BE2C (cell line): ENCODE measurements around the gene MINAR1.

Experiments used
- DNase-seq: peaks from one replicate; pipeline ENCODE4 v3.0.0-alpha.2; 2020
- H3K27me3 ChIP-seq: fragments of 250-450 bp; sonication (Bioruptor Pico); 2 replicates; pipeline ENCODE4 v1.5.1; 2020; ENCODE audit warnings: mild to moderate bottlenecking
- H3K36me3 ChIP-seq: fragments of 250-450 bp; sonication (Bioruptor Pico); 2 replicates; pipeline ENCODE4 v1.5.1; 2020; ENCODE audit warnings: mild to moderate bottlenecking
- H3K4me1 ChIP-seq: fragments of 250-450 bp; sonication (Bioruptor Pico); 2 replicates; pipeline ENCODE4 v1.5.1; 2020
- H3K4me3 ChIP-seq: 2 replicates; pipeline ENCODE4 v1.5.1; 2011; ENCODE audit warnings: low read depth, low read length
- H3K9me3 ChIP-seq: fragments of 250-450 bp; sonication (Bioruptor Pico); 2 replicates; pipeline ENCODE4 v1.5.1; 2020
- TF ChIP-seq, protein P1 (sequence below): IDR thresholded peaks from 2 replicates; pipeline ENCODE4 v1.5.1; 2012; ENCODE audit warnings: mild to moderate bottlenecking, low read depth, low read length

The MINAR1 gene

DNA sequence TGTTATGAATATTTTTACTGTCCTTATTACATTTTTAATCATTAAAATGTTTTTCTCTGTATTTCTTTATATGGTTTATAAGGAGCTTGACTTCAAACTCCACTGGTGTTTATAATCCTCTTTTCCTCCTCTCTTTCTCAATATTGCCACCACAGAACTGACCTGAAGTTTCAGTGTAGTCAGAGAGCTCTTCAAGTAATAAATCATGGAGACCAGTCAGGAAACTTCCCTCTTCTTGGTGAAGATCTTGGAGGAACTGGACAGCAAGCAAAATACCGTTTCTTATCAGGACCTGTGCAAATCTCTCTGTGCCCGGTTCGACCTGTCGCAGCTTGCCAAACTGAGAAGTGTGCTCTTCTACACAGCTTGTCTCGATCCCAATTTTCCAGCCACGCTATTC is 23.8 kb downstream of the MINAR1 start:
- Histone ChIP-seq H3K4me1 (no peaks in the 10 kb centered on the region), H3K9me3 (no peaks in the 10 kb centered on the region; the same call in 1 of the 2 replicates), H3K27me3 (no peaks in the 10 kb centered on the region), H3K36me3 (no peaks in the 10 kb centered on the region; the same call in none of the 2 replicates), H3K4me3 (no peak overlapping the region)
- TF ChIP-seq, protein P1, sequence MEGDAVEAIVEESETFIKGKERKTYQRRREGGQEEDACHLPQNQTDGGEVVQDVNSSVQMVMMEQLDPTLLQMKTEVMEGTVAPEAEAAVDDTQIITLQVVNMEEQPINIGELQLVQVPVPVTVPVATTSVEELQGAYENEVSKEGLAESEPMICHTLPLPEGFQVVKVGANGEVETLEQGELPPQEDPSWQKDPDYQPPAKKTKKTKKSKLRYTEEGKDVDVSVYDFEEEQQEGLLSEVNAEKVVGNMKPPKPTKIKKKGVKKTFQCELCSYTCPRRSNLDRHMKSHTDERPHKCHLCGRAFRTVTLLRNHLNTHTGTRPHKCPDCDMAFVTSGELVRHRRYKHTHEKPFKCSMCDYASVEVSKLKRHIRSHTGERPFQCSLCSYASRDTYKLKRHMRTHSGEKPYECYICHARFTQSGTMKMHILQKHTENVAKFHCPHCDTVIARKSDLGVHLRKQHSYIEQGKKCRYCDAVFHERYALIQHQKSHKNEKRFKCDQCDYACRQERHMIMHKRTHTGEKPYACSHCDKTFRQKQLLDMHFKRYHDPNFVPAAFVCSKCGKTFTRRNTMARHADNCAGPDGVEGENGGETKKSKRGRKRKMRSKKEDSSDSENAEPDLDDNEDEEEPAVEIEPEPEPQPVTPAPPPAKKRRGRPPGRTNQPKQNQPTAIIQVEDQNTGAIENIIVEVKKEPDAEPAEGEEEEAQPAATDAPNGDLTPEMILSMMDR, result no peak
- no peak for DNase-seq

DNA sequence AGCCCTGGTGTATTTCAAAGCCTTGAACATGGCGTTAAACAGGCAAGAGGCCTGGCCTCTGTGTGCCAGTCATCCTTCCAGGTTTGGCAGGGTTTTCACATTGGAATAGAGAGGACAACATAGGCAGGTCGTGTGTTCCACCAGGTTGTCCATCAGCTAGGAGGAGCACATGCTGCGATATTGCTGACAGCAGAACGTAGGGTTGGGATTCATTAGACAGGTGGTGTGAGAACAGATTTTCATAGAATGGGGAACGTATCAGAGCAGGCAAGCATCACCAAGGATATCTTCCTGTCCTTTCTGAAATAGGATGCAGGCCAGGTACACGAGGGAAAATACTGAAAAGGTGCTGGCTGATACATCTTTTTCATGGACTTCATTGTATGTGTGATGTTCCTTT is 26.4 kb downstream of the MINAR1 start:
- Histone ChIP-seq H3K36me3 (no peaks in the 10 kb centered on the region; the same call in none of the 2 replicates), H3K27me3 (no peaks in the 10 kb centered on the region), H3K4me1 (no peaks in the 10 kb centered on the region), H3K4me3 (no peak overlapping the region), H3K9me3 (no peaks in the 10 kb centered on the region; the same call in 1 of the 2 replicates)
- TF ChIP-seq, protein P1, result no peak
- no peak for DNase-seq

DNA sequence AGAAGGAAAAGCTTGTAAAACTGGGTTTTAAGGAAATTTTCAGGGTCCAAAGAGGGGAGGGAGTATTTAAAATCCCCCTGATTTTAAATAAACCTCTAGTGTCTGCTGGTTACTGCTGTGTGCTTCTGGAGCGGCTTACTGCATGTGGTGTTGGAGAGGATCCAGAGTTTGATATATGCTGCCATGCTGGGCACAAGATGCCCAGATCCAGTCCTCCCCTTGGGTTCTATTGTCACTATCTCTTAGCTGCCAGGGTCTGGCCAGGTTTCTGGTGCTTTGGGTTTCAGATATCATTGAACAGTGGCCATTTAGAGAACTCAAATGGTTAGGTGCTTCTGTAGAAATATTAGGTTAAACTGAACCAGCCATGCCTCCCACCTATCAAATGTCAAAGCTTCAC is 27.5 kb downstream of the MINAR1 start:
- no peak overlapping the region for H3K4me3 ChIP-seq
- no peaks in the 10 kb centered on the region for H3K4me1 ChIP-seq
- DNase-seq, result no peak
- no peaks in the 10 kb centered on the region; the same call in none of the 2 replicates for H3K36me3 ChIP-seq
- no peaks in the 10 kb centered on the region for H3K27me3 ChIP-seq
- H3K9me3 ChIP-seq, result no peaks in the 10 kb centered on the region; the same call in 1 of the 2 replicates
- TF ChIP-seq, protein P1, result no peak

DNA sequence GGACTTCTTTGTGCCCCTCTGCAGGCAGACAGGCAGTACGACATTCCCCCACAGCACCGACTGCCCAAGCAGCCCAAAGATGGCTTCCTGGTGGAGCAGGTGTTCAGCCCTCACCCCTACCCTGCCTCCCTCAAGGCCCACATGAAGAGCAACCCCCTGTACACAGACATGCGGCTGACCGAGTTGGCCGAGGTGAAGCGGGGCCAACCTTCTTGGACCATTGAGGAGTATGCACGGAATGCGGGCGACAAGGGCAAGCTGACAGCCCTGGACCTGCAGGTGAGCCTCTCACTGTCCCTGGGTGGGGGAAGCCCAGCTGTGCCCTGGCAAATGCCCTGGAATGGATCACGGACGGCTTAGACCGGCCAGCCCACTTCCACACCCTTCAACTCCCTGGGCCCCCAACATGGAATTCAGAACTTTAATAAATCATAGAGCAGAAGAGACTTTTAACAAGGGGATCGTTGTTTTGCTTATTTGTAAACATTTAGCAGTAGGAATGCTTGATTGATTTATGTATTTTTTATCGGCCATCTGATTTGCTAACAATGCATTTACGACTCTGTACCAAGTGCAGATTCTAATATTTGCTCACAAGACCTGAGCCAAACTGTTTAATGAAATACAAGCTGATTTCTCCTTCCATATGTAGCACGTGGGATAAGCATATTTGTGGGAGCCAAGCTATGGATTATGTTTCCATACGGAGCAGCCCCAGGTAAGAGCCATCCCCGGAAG is 31.1 kb downstream of the MINAR1 start:
- no peaks in the 10 kb centered on the region for H3K9me3 ChIP-seq
- H3K36me3 ChIP-seq, result no peaks in the 10 kb centered on the region; the same call in 1 of the 2 replicates
- no peaks in the 10 kb centered on the region for H3K27me3 ChIP-seq
- H3K4me3 ChIP-seq, result no peak overlapping the region
- TF ChIP-seq, protein P1, result no peak
- DNase-seq, result no peak
- H3K4me1 ChIP-seq, result no peaks in the 10 kb centered on the region

DNA sequence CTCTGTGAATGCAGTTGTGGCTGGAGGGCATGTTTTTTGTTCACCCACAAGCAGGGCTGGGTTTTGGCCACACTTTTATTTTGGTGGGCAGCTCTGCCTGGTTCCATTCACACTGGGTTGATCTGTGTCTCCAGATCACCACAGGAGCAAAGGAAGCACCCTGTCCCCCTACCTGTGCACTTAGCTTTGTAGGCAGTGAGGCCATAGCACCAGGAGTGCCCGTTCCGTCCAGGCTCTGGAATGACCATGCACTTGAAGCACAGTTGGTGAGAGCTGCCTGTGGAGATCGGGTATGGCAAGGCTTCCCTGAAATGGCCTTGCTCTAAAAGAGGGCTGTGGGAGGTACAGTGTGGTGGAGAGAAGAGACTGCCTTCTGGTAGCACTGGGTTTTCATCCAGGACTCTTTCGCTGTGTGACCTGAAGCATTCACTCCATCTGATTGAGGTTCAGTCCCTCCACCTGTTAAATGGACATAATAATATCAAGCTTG is 31.7 kb downstream of the MINAR1 start:
- Histone ChIP-seq H3K4me1 (no peaks in the 10 kb centered on the region), H3K9me3 (no peaks in the 10 kb centered on the region), H3K27me3 (no peaks in the 10 kb centered on the region), H3K4me3 (no peak overlapping the region), H3K36me3 (no peaks in the 10 kb centered on the region; the same call in 1 of the 2 replicates)
- DNase-seq, result no peak
- TF ChIP-seq, protein P1, result no peak

DNA sequence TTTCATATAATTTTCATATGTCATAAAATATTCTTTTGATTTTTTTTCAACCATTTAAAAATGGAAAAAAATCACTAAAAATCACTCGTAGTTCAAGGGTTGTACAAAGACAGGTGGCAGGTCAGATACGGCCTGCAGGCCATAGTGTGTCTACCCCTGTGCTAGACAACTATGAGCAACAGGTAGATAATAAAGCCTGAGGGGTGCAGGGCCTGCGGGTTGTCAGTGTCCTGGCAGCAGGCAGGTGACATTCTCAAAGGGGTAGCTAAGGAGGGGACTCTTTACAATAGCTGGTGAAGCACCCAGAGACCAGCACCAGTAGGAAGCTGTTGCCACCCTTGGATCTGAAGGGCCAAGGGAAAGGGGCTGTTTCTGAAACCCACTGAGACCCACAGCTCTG is 34.4 kb downstream of the MINAR1 start:
- no peaks in the 10 kb centered on the region for H3K27me3 ChIP-seq
- TF ChIP-seq, protein P1, result no peak

More for the DNA sequence above, 34.4 kb downstream of the MINAR1 start:
- H3K4me1 ChIP-seq, result no peaks in the 10 kb centered on the region
- H3K9me3 ChIP-seq, result no peaks in the 10 kb centered on the region
- H3K36me3 ChIP-seq, result no peaks in the 10 kb centered on the region; the same call in 1 of the 2 replicates
- DNase-seq, result no peak
- H3K4me3 ChIP-seq, result no peak overlapping the region
